ENCODE measurements around the gene CCSAP.

Gene CCSAP

GRCh38 chr1:229287267-229287666, 55.6 kb downstream of the CCSAP start:
- DNase-seq (ENCODE audit: low read depth in 2 of 2), result no peak

- no peak for DNase-seq (ENCODE audit: low read depth in 2 of 2)
These were observed 56.6 kb downstream of the CCSAP start for GRCh38 chr1:229286099-229286766.

- DNase-seq (ENCODE audit: low read depth in 2 of 2), result no peak
These were observed 57.4 kb downstream of the CCSAP start for GRCh38 chr1:229285440-229285839.

- DNase-seq (ENCODE audit: low read depth in 2 of 2), result no peak
These were observed 58.0 kb downstream of the CCSAP start for GRCh38 chr1:229284887-229285286.

GRCh38 chr1:229283183-229283611, 59.6 kb downstream of the CCSAP start:
- DNase-seq (ENCODE audit: low read depth in 2 of 2), result no peak

GRCh38 chr1:229282295-229282823, 60.5 kb downstream of the CCSAP start:
- DNase-seq (ENCODE audit: low read depth in 2 of 2), result no peak

GRCh38 chr1:229281339-229281926, 61.4 kb downstream of the CCSAP start:
- DNase-seq (ENCODE audit: low read depth in 2 of 2), result no peak

GRCh38 chr1:229280921-229281320, 61.9 kb downstream of the CCSAP start:
- DNase-seq (ENCODE audit: low read depth in 2 of 2), result no peak

- DNase-seq (ENCODE audit: low read depth in 2 of 2), result no peak
These were observed 62.6 kb downstream of the CCSAP start for GRCh38 chr1:229280037-229280828.

- no peak for DNase-seq (ENCODE audit: low read depth in 2 of 2)
These were observed 63.6 kb downstream of the CCSAP start for GRCh38 chr1:229279242-229279641.

- DNase-seq (ENCODE audit: low read depth in 2 of 2), result no peak
These were observed 64.6 kb downstream of the CCSAP start for GRCh38 chr1:229278120-229278741.

GRCh38 chr1:229275005-229275404, 67.8 kb downstream of the CCSAP start:
- no peak for DNase-seq (ENCODE audit: low read depth in 2 of 2)

GRCh38 chr1:229273507-229274232, 69.2 kb downstream of the CCSAP start:
- DNase-seq (ENCODE audit: low read depth in 2 of 2), result no peak

GRCh38 chr1:229272164-229273158, 70.4 kb downstream of the CCSAP start:
- no peak for DNase-seq (ENCODE audit: low read depth in 2 of 2)

- no peak for DNase-seq (ENCODE audit: low read depth in 2 of 2)
These were observed 71.2 kb downstream of the CCSAP start for GRCh38 chr1:229271448-229272159.
